MM.1S (cell line): ENCODE measurements around the gene ALG8.

Source experiments
- CTCF ChIP-seq: fragments of 300-600 bp; sonication (generic); IDR thresholded peaks from 2 replicates; pipeline ENCODE4 v1.5.1; 2016; ENCODE audit warnings: antibody characterized with exemption, low read length, mixed read lengths
- EZH2 ChIP-seq: fragments of 300-600 bp; sonication (generic); optimal IDR thresholded peaks from 2 replicates; pipeline ENCODE3; 2017; ENCODE audit warnings: low read depth, mild to moderate bottlenecking, antibody characterized with exemption, low read length, mixed read lengths
- EZH2phosphoT487 ChIP-seq: fragments of 300-600 bp; sonication (generic); IDR thresholded peaks from 2 replicates; pipeline ENCODE4 v1.6.1; 2018; ENCODE audit warnings: antibody characterized with exemption, low read length

DNA sequence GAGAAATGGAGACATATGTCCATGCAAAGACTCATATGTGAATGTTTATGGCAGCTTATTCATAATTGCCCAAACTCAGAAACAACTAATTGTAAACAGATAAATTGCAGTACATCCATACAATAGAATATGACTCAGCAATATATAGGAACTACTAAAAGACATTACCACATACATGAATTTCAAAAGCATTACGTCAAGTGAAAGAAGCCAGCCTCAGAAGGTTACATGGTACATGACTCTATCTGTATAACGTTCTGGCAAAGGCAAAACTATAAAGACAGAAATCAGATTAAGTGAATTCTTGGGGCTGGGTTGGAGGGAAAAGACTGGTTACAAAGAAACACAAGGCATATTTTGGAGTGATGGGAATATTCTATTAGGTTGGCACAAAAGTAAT lies 41.8 kb upstream of the ALG8 start:
- TF ChIP-seq CTCF (no peak), EZH2phosphoT487 (no peak), EZH2 (no peak)
